Karpas-422 (cell line): ENCODE measurements around the gene FLYWCH2. TPM values are rescaled to one million over a fixed set of nuclear protein-coding genes. Genes with fewer than 3 reads are reported as not detected.

Experiments used
- DNase-seq: peaks from one replicate; pipeline ENCODE4 v3.0.0-alpha.2; 2015
- H2AFZ ChIP-seq: fragments of 200-600 bp; sonication (generic); 2 replicates; pipeline ENCODE4 v1.6.1; 2014; ENCODE audit warnings: antibody characterized with exemption, low read length, mixed read lengths
- H3K27ac ChIP-seq: fragments of 200-600 bp; sonication (generic); 2 replicates; pipeline ENCODE4 v1.5.1; 2014; ENCODE audit warnings: mild to moderate bottlenecking, low read length, moderate library complexity
- H3K27me3 ChIP-seq: fragments of 200-600 bp; sonication (generic); 2 replicates; pipeline ENCODE4 v1.6.1; 2014; ENCODE audit warnings: low read length, mixed read lengths
- H3K36me3 ChIP-seq: fragments of 200-600 bp; sonication (generic); 2 replicates; pipeline ENCODE4 v1.6.1; 2014; ENCODE audit warnings: low read length, mixed read lengths; ENCODE audit not compliant: insufficient read depth
- H3K4me1 ChIP-seq: fragments of 200-600 bp; sonication (generic); 2 replicates; pipeline ENCODE4 v1.6.1; 2014; ENCODE audit warnings: mild to moderate bottlenecking, low read length, mixed read lengths
- H3K4me2 ChIP-seq: fragments of 200-600 bp; sonication (generic); 2 replicates; pipeline ENCODE4 v1.6.1; 2014; ENCODE audit warnings: low read length, low read depth, mild to moderate bottlenecking; ENCODE audit not compliant: poor library complexity, severe bottlenecking
- H3K4me3 ChIP-seq: fragments of 200-600 bp; sonication (generic); 2 replicates; pipeline ENCODE4 v1.5.1; 2014; ENCODE audit warnings: mild to moderate bottlenecking, antibody characterized with exemption, low read length, mixed read lengths
- H3K79me2 ChIP-seq: fragments of 200-600 bp; sonication (generic); 2 replicates; pipeline ENCODE4 v1.6.1; 2014; ENCODE audit warnings: mild to moderate bottlenecking, low read length, mixed read lengths
- H3K9ac ChIP-seq: fragments of 200-600 bp; sonication (generic); 2 replicates; pipeline ENCODE4 v1.6.0; 2014; ENCODE audit warnings: low read length
- H3K9me2 ChIP-seq: fragments of 200-600 bp; sonication (generic), shearing (Covaris generic); replicated peaks from 2 replicates; pipeline ENCODE4 v1.6.0; 2014; ENCODE audit warnings: mild to moderate bottlenecking, low read length, moderate library complexity; ENCODE audit not compliant: insufficient read depth
- H3K9me3 ChIP-seq: fragments of 300-700, 200-600 bp; sonication (generic); 2 replicates; pipeline ENCODE4 v1.6.1; 2014; ENCODE audit warnings: low read length, mixed read lengths
- H4K20me1 ChIP-seq: fragments of 200-600 bp; sonication (generic); 2 replicates; pipeline ENCODE4 v1.6.1; 2014; ENCODE audit warnings: mild to moderate bottlenecking, antibody characterized with exemption, low read length, low read depth; ENCODE audit not compliant: insufficient read depth
- total RNA-seq: library from RNA; depleted of rRNA; stranded (reverse); fragments of >200 nt; shearing (Covaris generic); gene quantifications from 2 replicates; pipeline ENCODE4 v1.2.3, GENCODE V29; 2014; ENCODE audit warnings: low replicate concordance

FLYWCH2 gene
- total RNA-seq, 1 experiment from 2014 or later, result 63.5 TPM

DNA sequence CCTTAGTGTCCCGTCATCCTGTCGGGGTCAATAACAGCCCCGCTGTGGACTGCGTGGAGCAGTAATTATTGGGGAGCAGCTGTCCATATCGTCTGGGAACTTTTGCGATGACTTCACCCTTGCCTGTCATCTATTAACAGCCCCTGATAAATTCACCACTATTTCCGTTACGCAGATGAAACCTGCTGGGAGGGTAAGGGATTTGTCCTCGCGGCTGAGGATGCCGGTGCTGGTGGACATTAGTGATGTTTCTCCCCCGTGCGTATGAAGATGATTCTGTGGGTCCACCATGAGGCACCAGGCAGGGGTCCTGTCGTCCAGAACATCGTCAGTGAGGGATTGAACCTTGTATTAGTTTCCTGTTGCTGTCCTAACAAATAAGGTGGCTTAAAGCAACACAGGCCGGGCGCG is 1.0 kb downstream of the FLYWCH2 start:
- no peaks in the 10 kb centered on the region for H3K9me2 ChIP-seq
- H3K4me1 ChIP-seq, result peaks cover 9% of the 10 kb centered on the region
- peak overlapping the region; percentile 92 for H3K4me3 ChIP-seq
- H3K27me3 ChIP-seq, result no peaks in the 10 kb centered on the region
- H3K27ac ChIP-seq, result no peak overlapping the region
- peak overlapping the region; percentile 88 for H3K9ac ChIP-seq
- peaks cover 18% of the 10 kb centered on the region for H3K79me2 ChIP-seq
- no peaks in the 10 kb centered on the region; the same call in 1 of the 2 replicates for H3K9me3 ChIP-seq
- DNase-seq, result peak; percentile 37
- H4K20me1 ChIP-seq, result no peaks in the 10 kb centered on the region
- H2AFZ ChIP-seq, result no peak overlapping the region
- no peaks in the 10 kb centered on the region for H3K36me3 ChIP-seq
- peak overlapping the region; percentile 90 for H3K4me2 ChIP-seq

DNA sequence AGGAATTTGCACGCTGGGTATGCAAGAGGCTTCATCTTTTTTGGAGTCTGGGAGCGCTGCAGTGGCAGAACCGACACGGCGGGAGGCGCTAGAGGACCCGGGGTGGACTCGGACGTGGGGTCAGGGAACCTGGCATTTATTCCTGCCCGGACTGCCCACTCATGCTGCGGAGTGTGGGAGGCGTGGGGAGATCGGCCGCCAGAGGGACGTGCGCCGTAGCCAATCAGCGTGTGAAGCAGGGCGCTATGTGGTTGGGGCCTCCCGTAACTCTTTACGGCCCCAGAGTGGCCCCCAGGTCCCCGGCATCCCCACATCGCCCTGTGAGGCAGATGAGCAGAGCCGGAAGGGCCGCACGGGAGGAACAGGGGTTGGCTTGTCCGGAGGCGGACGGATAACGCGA is 11.2 kb downstream of the FLYWCH2 start:
- no peak overlapping the region for H3K9ac ChIP-seq
- H3K4me3 ChIP-seq, result no peak overlapping the region
- no peaks in the 10 kb centered on the region for H4K20me1 ChIP-seq
- no peaks in the 10 kb centered on the region for H3K27me3 ChIP-seq
- H3K4me1 ChIP-seq, result peaks cover 23% of the 10 kb centered on the region
- H3K27ac ChIP-seq, result no peak overlapping the region
- no peak for DNase-seq
- H3K36me3 ChIP-seq, result no peaks in the 10 kb centered on the region
- H3K4me2 ChIP-seq, result no peak overlapping the region
- no peak overlapping the region for H2AFZ ChIP-seq
- no peaks in the 10 kb centered on the region for H3K9me3 ChIP-seq
- H3K79me2 ChIP-seq, result peaks cover 7% of the 10 kb centered on the region; the same call in 1 of the 2 replicates
- H3K9me2 ChIP-seq, result no peaks in the 10 kb centered on the region

- no peaks in the 10 kb centered on the region for H4K20me1 ChIP-seq
- H3K27me3 ChIP-seq, result no peaks in the 10 kb centered on the region
- no peaks in the 10 kb centered on the region for H3K36me3 ChIP-seq
- no peak for DNase-seq
- H3K4me1 ChIP-seq, result peaks cover 23% of the 10 kb centered on the region
- no peak overlapping the region for H3K9ac ChIP-seq
- peaks cover 4% of the 10 kb centered on the region; the same call in 1 of the 2 replicates for H3K79me2 ChIP-seq
- no peaks in the 10 kb centered on the region for H3K9me3 ChIP-seq
- no peaks in the 10 kb centered on the region for H3K9me2 ChIP-seq
- H2AFZ ChIP-seq, result no peak overlapping the region
- no peak overlapping the region for H3K27ac ChIP-seq
- no peak overlapping the region for H3K4me3 ChIP-seq
- H3K4me2 ChIP-seq, result no peak overlapping the region
These were observed 12.8 kb downstream of the FLYWCH2 start for GRCh38 chr16:2895813-2896212.

DNA sequence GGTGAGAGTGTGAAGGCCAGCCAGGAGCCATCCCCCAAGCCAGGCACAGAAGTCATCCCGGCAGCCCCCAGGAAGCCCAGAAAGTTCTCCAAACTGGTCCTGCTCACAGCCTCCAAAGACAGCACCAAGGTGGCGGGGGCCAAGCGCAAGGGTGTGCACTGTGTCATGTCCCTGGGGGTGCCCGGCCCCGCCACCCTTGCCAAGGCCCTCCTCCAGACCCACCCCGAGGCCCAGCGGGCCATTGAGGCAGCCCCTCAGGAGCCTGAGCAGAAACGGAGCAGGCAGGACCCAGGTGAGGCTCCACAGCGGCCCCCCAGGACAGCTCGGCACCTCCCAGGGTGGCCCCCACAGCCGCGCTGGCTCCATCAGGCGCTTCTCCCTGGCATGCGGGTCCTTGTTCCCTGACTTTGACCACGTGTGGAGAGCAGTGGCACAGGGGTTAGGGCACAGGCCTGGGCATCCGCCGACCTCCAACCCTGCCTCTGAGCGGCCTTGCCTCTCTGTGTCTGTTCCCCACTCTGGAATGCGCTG is 13.5 kb downstream of the FLYWCH2 start:
- Histone ChIP-seq H3K4me3 (no peak overlapping the region), H3K79me2 (0 out of 2 replicates have a peak, but pooled peaks cover 2% of the 10 kb centered on the region), H3K4me1 (peaks cover 23% of the 10 kb centered on the region), H3K27me3 (no peaks in the 10 kb centered on the region), H3K27ac (no peak overlapping the region), H3K36me3 (no peaks in the 10 kb centered on the region), H3K4me2 (peak overlapping the region; percentile 8), H4K20me1 (no peaks in the 10 kb centered on the region), H2AFZ (no peak overlapping the region), H3K9me2 (no peaks in the 10 kb centered on the region), H3K9ac (no peak overlapping the region), H3K9me3 (no peaks in the 10 kb centered on the region)
- DNase-seq, result no peak

DNA sequence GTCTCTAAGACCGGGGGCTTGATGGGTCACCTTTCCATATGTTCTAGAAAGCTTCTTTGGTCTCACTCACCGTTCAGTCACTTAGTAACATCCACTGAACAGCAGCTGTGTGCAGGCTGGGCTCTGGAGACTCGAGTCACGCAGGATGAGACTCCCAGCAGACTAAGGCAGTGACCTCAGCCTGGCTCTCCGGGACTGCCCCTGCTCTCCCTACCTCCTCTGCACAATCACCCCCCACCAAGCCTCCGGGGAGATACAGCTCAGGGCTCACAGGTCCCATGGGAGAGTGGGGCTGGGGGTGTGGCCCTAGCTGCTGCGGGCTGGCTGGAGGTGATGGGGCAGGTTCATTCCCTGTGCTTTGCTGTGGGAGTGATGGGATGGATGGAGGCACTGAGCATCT is 14.1 kb downstream of the FLYWCH2 start:
- H3K4me3 ChIP-seq, result no peak overlapping the region
- no peak overlapping the region for H3K27ac ChIP-seq
- no peaks in the 10 kb centered on the region for H3K27me3 ChIP-seq
- no peaks in the 10 kb centered on the region for H3K9me2 ChIP-seq
- H3K4me2 ChIP-seq, result peak overlapping the region; percentile 8
- no peak overlapping the region for H2AFZ ChIP-seq
- H3K4me1 ChIP-seq, result peaks cover 23% of the 10 kb centered on the region
- H3K79me2 ChIP-seq, result 0 out of 2 replicates have a peak, but pooled peaks cover 2% of the 10 kb centered on the region
- H4K20me1 ChIP-seq, result no peaks in the 10 kb centered on the region
- H3K36me3 ChIP-seq, result no peaks in the 10 kb centered on the region
- H3K9ac ChIP-seq, result no peak overlapping the region
- peak; percentile 87 for DNase-seq
- H3K9me3 ChIP-seq, result no peaks in the 10 kb centered on the region

GRCh38 chr16:2898831-2899563 is 16.0 kb downstream of the FLYWCH2 start:
- Histone ChIP-seq H4K20me1 (no peaks in the 10 kb centered on the region), H3K79me2 (no peaks in the 10 kb centered on the region), H3K4me1 (peaks cover 28% of the 10 kb centered on the region), H3K27ac (no peak overlapping the region), H2AFZ (no peak overlapping the region), H3K9ac (no peak overlapping the region), H3K4me3 (no peak overlapping the region), H3K9me3 (no peaks in the 10 kb centered on the region), H3K36me3 (no peaks in the 10 kb centered on the region), H3K9me2 (no peaks in the 10 kb centered on the region), H3K4me2 (no peak overlapping the region), H3K27me3 (no peaks in the 10 kb centered on the region)
- DNase-seq, result peak; percentile 34

DNA sequence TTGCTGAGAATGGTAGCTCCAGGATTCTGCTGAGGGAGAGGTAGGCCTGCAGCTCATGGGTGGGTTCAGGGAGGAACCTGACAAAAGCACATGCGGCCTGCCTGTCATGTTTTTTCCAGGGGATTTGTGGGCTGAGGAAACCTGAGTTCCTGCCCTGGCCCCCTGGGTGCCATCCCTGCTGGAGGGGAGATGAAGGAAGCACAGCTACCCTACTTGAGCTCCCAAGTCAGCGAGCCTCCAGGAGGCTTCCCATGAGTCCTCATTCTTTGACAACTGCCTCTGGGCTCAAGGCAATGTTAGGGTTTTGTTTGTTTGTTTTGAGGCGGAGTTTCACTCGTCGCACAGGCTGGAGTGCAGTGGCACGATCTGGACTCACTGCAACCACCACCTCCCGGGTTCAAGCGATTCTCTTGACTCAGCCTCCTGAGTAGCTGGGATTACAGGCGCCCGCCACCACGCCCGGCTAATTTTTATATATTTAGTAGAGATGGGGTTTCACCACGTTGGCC is 16.6 kb downstream of the FLYWCH2 start:
- no peaks in the 10 kb centered on the region for H3K27me3 ChIP-seq
- no peaks in the 10 kb centered on the region for H4K20me1 ChIP-seq
- no peak overlapping the region for H3K4me3 ChIP-seq
- no peak overlapping the region for H3K27ac ChIP-seq
- peak; percentile 31 for DNase-seq
- no peak overlapping the region for H3K4me2 ChIP-seq
- H3K4me1 ChIP-seq, result peaks cover 29% of the 10 kb centered on the region
- H3K9ac ChIP-seq, result no peak overlapping the region
- H3K79me2 ChIP-seq, result no peaks in the 10 kb centered on the region
- no peaks in the 10 kb centered on the region for H3K9me2 ChIP-seq
- no peaks in the 10 kb centered on the region for H3K9me3 ChIP-seq
- H2AFZ ChIP-seq, result no peak overlapping the region
- no peaks in the 10 kb centered on the region for H3K36me3 ChIP-seq

DNA sequence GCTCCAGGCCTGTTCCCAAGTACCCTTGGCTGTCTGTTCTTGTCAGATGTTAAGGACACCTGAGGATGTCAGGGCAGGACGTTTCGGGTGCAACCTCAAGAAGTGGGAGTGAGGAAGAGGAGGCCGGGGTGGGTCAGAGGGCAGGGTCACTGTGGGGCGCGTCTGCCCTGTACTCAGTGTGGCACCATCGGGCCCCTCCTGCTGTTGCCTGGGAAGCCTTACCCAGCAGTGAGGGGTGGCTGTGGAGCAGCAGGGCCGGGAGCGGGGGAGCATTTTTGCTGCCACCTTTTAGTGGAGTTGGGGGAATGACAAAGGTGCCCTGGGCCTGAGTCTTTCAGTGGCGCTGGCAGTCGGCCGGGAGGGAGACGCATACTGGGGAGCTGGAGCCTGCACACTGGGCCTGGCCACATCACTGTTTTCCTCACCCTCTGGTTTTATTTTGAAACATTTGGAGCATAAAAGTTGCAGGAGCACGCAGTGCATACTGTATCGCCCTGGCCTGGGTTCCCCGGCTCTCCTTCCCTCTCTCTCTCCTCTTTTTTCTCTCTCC is 17.6 kb downstream of the FLYWCH2 start:
- Histone ChIP-seq H3K27ac (no peak overlapping the region), H2AFZ (no peak overlapping the region), H3K36me3 (no peaks in the 10 kb centered on the region), H3K9ac (no peak overlapping the region), H3K4me3 (no peak overlapping the region), H3K9me3 (no peaks in the 10 kb centered on the region), H3K27me3 (no peaks in the 10 kb centered on the region), H3K9me2 (no peaks in the 10 kb centered on the region), H3K79me2 (no peaks in the 10 kb centered on the region), H4K20me1 (no peaks in the 10 kb centered on the region), H3K4me2 (no peak overlapping the region), H3K4me1 (peaks cover 28% of the 10 kb centered on the region)
- peak; percentile 21 for DNase-seq
